ENCODE results near the gene CHD3. TPM values are rescaled to one million over a fixed set of nuclear protein-coding genes. Genes with fewer than 3 reads are reported as not detected.

The CHD3 gene
- total and polyA plus RNA-seq, 2 of the 13 experiments (the other 11 are each of a cell fraction or from before 2014, with no cell fraction given), result 2.7 to 3.7 TPM

GRCh38 chr17:7940743-7941142, 52.2 kb downstream of the CHD3 start:
- FAIRE-seq (no peak), ATAC-seq (no peak), DNase-seq (ENCODE audit: low spot score) (no peak)
- intact Hi-C loops (cut with micrococcal nuclease; ENCODE audit: unreplicated experiment), result no loop called here
- no TSS peak for BruUV-seq (replicated peaks)
- WGBS (ENCODE audit: low lambda C conversion rate), result 96% methylated on average over 6 of the region's 6 CpGs
- no peak overlapping the region for H3K27ac ChIP-seq (ENCODE audit: extremely low read length, insufficient read depth, low read length)
- H3K4me3 ChIP-seq (replicated peaks in 1 of 3; ENCODE audit: insufficient read depth in 1 of 3, low read depth in 2 of 3, low read length in 3 of 3), result no peak overlapping the region
- H3K36me3 ChIP-seq (replicated peaks in 1 of 2; ENCODE audit: control insufficient read depth in 1 of 2, insufficient read depth in 2 of 2, low read length in 2 of 2), result peaks cover 21 to 61% of the 10 kb centered on the region in 2 experiments
- no peaks in the 10 kb centered on the region for H3K9me3 ChIP-seq (ENCODE audit: low read length)
- no peak overlapping the region for H3K9ac ChIP-seq (ENCODE audit: insufficient read depth, low read depth, low read length)
- H4K20me1 ChIP-seq (ENCODE audit: insufficient read depth, low read length), result no peaks in the 10 kb centered on the region
- CTCF ChIA-PET (ENCODE audit: low intra/inter-chr PET ratio, low total read pairs), result no interaction called here
- no peaks in the 10 kb centered on the region for H3K27me3 ChIP-seq (ENCODE audit: control insufficient read depth in 1 of 2, insufficient read depth in 2 of 2, low read length in 2 of 2)
- TF ChIP-seq ZKSCAN8 (CRISPR knock-in tag; IDR thresholded peaks at IDR 0.05; ENCODE audit: borderline replicate concordance), result no peak
- no peak for TF ChIP-seq HMGXB3 (CRISPR knock-in tag; IDR thresholded peaks at IDR 0.05; ENCODE audit: borderline replicate concordance)
- H3K79me2 ChIP-seq (ENCODE audit: insufficient read depth, low read length), result no peaks in the 10 kb centered on the region
- H2AFZ ChIP-seq (ENCODE audit: low read length), result no peak overlapping the region
- H3K4me2 ChIP-seq (ENCODE audit: low read depth, low read length), result no peak overlapping the region
- in situ Hi-C loops (cut with HindIII; ENCODE audit: extremely low pct_ligation_motif_present, low pct_unique_long_range_greater_than_20kb), result no loop called here
- POLR2A ChIA-PET, result interaction anchor here (1.0 kb wide), 1 partner anchor 9 kb away, joined by 4 read pairs; the partner anchor contains the start of genes CNTROB and TRAPPC1
- H3K4me1 ChIP-seq (ENCODE audit: insufficient read depth, low read length), result no peaks in the 10 kb centered on the region

DNA sequence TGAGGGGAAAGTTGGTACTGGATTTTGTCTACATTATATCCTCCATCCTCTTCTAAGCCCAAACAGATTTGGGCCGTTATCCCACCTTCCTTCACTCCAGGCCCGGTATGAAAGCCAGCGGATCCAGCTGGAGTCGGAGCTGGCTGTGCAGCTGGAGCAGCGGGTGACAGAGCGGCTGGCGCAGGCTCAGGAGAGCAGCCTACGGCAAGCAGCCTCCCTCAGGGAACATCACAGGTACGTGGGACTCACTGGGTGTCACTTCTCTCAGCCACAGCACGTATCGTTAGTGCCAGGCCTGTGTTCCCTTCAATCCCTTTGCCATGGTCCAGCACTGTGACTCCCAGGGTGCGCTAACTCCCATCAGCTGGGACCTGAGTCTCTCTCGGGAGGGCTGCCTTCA, 54.7 kb downstream of the CHD3 start:
- TF ChIP-seq ZNF510 (CRISPR knock-in tag; IDR thresholded peaks at IDR 0.05; ENCODE audit: low read depth) (no peak), ZFP41 (CRISPR knock-in tag; IDR thresholded peaks at IDR 0.05; ENCODE audit: borderline replicate concordance) (no peak), KLF9 (CRISPR knock-in tag; IDR thresholded peaks at IDR 0.05; ENCODE audit: low read depth) (no peak), NFE2L2 (IDR thresholded peaks at IDR 0.05; ENCODE audit: low read length) (no peak), HMG20A (CRISPR knock-in tag; IDR thresholded peaks at IDR 0.05; ENCODE audit: borderline replicate concordance) (no peak), RFX1 (IDR thresholded peaks at IDR 0.05) (no peak), ZNF619 (CRISPR knock-in tag; IDR thresholded peaks at IDR 0.05) (no peak), SRY (CRISPR knock-in tag; IDR thresholded peaks at IDR 0.05) (no peak), ZNF777 (CRISPR knock-in tag; IDR thresholded peaks at IDR 0.05) (no peak), CAMTA2 (CRISPR knock-in tag; IDR thresholded peaks at IDR 0.05; ENCODE audit: borderline replicate concordance) (no peak), DR1 (CRISPR knock-in tag; IDR thresholded peaks at IDR 0.05) (no peak), ZNF225 (CRISPR knock-in tag; IDR thresholded peaks at IDR 0.05) (no peak), ZKSCAN5 (CRISPR knock-in tag; IDR thresholded peaks at IDR 0.05) (no peak), REL (CRISPR knock-in tag; conservative IDR thresholded peaks at IDR 0.05) (no peak), ZNF530 (CRISPR knock-in tag; IDR thresholded peaks at IDR 0.05; ENCODE audit: low read depth) (no peak), TSC22D2 (CRISPR knock-in tag; IDR thresholded peaks at IDR 0.05; ENCODE audit: borderline replicate concordance) (no peak)
- Histone ChIP-seq H3K4me1 (ENCODE audit: insufficient read depth, low read length) (no peaks in the 10 kb centered on the region), H3K36me3 (replicated peaks in 1 of 2; ENCODE audit: control insufficient read depth in 1 of 2, insufficient read depth in 2 of 2, low read length in 2 of 2) (peaks cover 22 to 65% of the 10 kb centered on the region in 2 experiments), H3K27me3 (ENCODE audit: control insufficient read depth in 1 of 2, insufficient read depth in 2 of 2, low read length in 2 of 2) (no peaks in the 10 kb centered on the region), H3K4me2 (ENCODE audit: low read depth, low read length) (no peak overlapping the region), H3K4me3 (replicated peaks in 1 of 3; ENCODE audit: insufficient read depth in 1 of 3, low read depth in 2 of 3, low read length in 3 of 3) (no peak overlapping the region), H4K20me1 (ENCODE audit: insufficient read depth, low read length) (no peaks in the 10 kb centered on the region), H3K9ac (ENCODE audit: insufficient read depth, low read depth, low read length) (no peak overlapping the region), H3K27ac (ENCODE audit: extremely low read length, insufficient read depth, low read length) (no peak overlapping the region), H3K79me2 (ENCODE audit: insufficient read depth, low read length) (no peaks in the 10 kb centered on the region), H3K9me3 (ENCODE audit: low read length) (no peaks in the 10 kb centered on the region), H2AFZ (ENCODE audit: low read length) (no peak overlapping the region)
- FAIRE-seq (no peak), DNase-seq (ENCODE audit: low spot score) (no peak), ATAC-seq (no peak)
- in situ Hi-C loops (cut with HindIII; ENCODE audit: extremely low pct_ligation_motif_present, low pct_unique_long_range_greater_than_20kb), result no loop called here
- no TSS peak for BruUV-seq (replicated peaks)
- ChIA-PET CTCF (ENCODE audit: low intra/inter-chr PET ratio, low total read pairs) (no interaction called here), POLR2A (interaction anchor here (1.7 kb wide), 1 partner anchor 11 kb away, joined by 5 read pairs; the partner anchor contains the start of genes CNTROB and TRAPPC1)
- intact Hi-C loops (cut with micrococcal nuclease; ENCODE audit: unreplicated experiment), result no loop called here
- WGBS (ENCODE audit: low lambda C conversion rate), result 96% methylated on average over 13 of the region's 13 CpGs
